WERI-Rb-1 (cell line): ENCODE measurements around the gene ACER3.
"Not testable (repeated sequence)": the region's sequence is repeated elsewhere in the genome, so short reads cannot be mapped to it uniquely, and the experiment has no call there.

Source experiments
- DNase-seq: peaks from one replicate; pipeline ENCODE4 v3.0.0-alpha.2; 2020
- H3K27ac ChIP-seq: fragments of 250-450 bp; sonication (Bioruptor Pico); 2 replicates; pipeline ENCODE4 v1.5.1; 2020; ENCODE audit warnings: mild to moderate bottlenecking, moderate library complexity
- H3K27me3 ChIP-seq: fragments of 250-450 bp; sonication (Bioruptor Pico); 2 replicates; pipeline ENCODE4 v1.5.1; 2021; ENCODE audit warnings: mild to moderate bottlenecking, low read depth, moderate library complexity; ENCODE audit not compliant: insufficient read depth, severe bottlenecking
- H3K36me3 ChIP-seq: fragments of 250-450 bp; sonication (Bioruptor Pico); 2 replicates; pipeline ENCODE4 v1.5.1; 2020; ENCODE audit warnings: mild to moderate bottlenecking, moderate library complexity
- H3K4me3 ChIP-seq: 2 replicates; pipeline ENCODE4 v1.5.1; 2011; ENCODE audit warnings: low read depth, mild to moderate bottlenecking, control low read depth, low read length
- H3K9me3 ChIP-seq: fragments of 250-450 bp; sonication (Bioruptor Pico); 2 replicates; pipeline ENCODE4 v1.5.1; 2021; ENCODE audit warnings: mild to moderate bottlenecking, moderate library complexity; ENCODE audit not compliant: severe bottlenecking
- CTCF ChIP-seq: IDR thresholded peaks from 2 replicates; pipeline ENCODE4 v1.5.1; 2011; ENCODE audit warnings: low read depth, mild to moderate bottlenecking, control low read depth, inconsistent platforms, low read length

The ACER3 gene

GRCh38 chr11:76962583-76963416 is 102.1 kb downstream of the ACER3 start:
- peaks cover 8% of the 10 kb centered on the region for H3K9me3 ChIP-seq
- peaks cover 14% of the 10 kb centered on the region for H3K36me3 ChIP-seq
- H3K27me3 ChIP-seq: no peaks in the 10 kb centered on the region
- no peak overlapping the region for H3K4me3 ChIP-seq
- H3K27ac ChIP-seq: no peak overlapping the region
- TF ChIP-seq CTCF: no peak
- DNase-seq: no peak

GRCh38 chr11:76963417-76964168 is 102.9 kb downstream of the ACER3 start:
- H3K36me3 ChIP-seq: peaks cover 14% of the 10 kb centered on the region

GRCh38 chr11:76972051-76972450 is 111.3 kb downstream of the ACER3 start:
- Histone ChIP-seq H3K9me3 (peaks cover 7% of the 10 kb centered on the region), H3K4me3 (no peak overlapping the region), H3K36me3 (no peaks in the 10 kb centered on the region), H3K27ac (no peak overlapping the region), H3K27me3 (no peaks in the 10 kb centered on the region)
- no peak for DNase-seq
- TF ChIP-seq CTCF: no peak

More at GRCh38 chr11:76963417-76964168, 102.9 kb downstream of the ACER3 start:
- H3K4me3 ChIP-seq, DNase-seq, H3K27me3 ChIP-seq, H3K27ac ChIP-seq, H3K9me3 ChIP-seq: not testable (repeated sequence)

GRCh38 chr11:76974179-76974891 is 113.6 kb downstream of the ACER3 start:
- no peaks in the 10 kb centered on the region for H3K36me3 ChIP-seq
- no peak for TF ChIP-seq CTCF
- H3K27me3 ChIP-seq: no peaks in the 10 kb centered on the region
- no peak overlapping the region for H3K27ac ChIP-seq
- no peak for DNase-seq
- H3K9me3 ChIP-seq: peaks cover 7% of the 10 kb centered on the region
- no peak overlapping the region for H3K4me3 ChIP-seq

- Histone ChIP-seq H3K36me3 (no peaks in the 10 kb centered on the region), H3K27me3 (no peaks in the 10 kb centered on the region), H3K9me3 (peaks cover 7% of the 10 kb centered on the region), H3K27ac (no peak overlapping the region), H3K4me3 (no peak overlapping the region)
- TF ChIP-seq CTCF: no peak
- DNase-seq: no peak
These were observed 114.8 kb downstream of the ACER3 start for GRCh38 chr11:76975513-76975912.

- Histone ChIP-seq H3K9me3 (no peaks in the 10 kb centered on the region), H3K36me3 (no peaks in the 10 kb centered on the region), H3K27me3 (no peaks in the 10 kb centered on the region), H3K27ac (no peak overlapping the region), H3K4me3 (no peak overlapping the region)
- no peak for TF ChIP-seq CTCF
- DNase-seq: no peak
These were observed 117.1 kb downstream of the ACER3 start for GRCh38 chr11:76977791-76978190.
